ENCODE data around the gene CLIC6. TPM values are rescaled to one million over a fixed set of nuclear protein-coding genes. Genes with fewer than 3 reads are reported as not detected.

The CLIC6 gene
- total RNA-seq, 1 donor from 2014 or later = 17.6 TPM

DNA sequence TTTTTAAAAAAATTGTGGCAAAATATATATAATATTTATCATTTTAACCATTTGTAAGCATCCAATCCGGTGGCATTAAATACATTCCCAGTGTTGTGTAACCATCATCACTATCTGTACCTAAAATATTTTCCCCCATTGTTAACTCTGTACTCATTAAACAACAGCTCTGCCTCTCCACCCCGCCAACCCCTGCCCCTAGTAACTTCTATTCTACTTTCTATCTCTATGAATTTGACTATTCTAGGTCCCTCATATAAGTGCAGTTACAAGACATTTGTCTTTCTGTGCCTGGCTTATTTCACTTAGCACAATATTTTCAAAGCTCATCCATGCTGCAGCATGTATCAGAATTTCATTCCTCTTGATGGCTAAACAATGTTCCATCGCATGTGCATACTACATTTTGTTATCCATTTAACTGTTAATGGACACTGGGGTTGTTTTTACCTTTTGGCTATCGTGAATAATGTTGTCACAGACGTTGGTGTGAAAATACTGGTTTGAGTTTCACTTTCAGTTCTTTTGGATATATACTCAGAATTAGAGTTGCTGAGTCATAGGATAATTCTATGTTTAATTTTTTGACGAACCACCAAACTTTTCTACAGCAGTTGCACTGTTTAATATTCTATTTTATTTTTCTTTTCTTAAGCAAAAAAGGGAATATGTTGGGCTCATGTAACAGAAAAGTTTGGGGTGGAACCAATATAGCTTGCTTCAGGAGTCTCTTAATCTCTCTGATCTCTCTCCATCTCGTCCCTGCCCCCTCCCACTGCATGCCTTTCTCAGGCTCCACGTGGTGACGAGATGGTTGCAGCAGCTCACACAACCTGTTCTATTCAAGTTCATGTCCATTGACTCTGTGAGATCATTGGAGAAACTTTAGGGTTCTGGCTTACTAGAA is 28.7 kb upstream of the CLIC6 start:
- no peak for DNase-seq (ENCODE audit: extremely low spot score, unreplicated experiment)
- peaks cover 9% of the 10 kb centered on the region for H3K27me3 Mint-ChIP-seq
- no peaks in the 10 kb centered on the region for H3K36me3 Mint-ChIP-seq
- no peak overlapping the region for H3K27ac Mint-ChIP-seq
- H3K4me3 Mint-ChIP-seq = no peak overlapping the region
- peaks cover 2% of the 10 kb centered on the region for H3K4me1 Mint-ChIP-seq (ENCODE audit: unreplicated experiment)
- peaks cover 7% of the 10 kb centered on the region for H3K9me3 Mint-ChIP-seq
- TF ChIP-seq, protein P1, sequence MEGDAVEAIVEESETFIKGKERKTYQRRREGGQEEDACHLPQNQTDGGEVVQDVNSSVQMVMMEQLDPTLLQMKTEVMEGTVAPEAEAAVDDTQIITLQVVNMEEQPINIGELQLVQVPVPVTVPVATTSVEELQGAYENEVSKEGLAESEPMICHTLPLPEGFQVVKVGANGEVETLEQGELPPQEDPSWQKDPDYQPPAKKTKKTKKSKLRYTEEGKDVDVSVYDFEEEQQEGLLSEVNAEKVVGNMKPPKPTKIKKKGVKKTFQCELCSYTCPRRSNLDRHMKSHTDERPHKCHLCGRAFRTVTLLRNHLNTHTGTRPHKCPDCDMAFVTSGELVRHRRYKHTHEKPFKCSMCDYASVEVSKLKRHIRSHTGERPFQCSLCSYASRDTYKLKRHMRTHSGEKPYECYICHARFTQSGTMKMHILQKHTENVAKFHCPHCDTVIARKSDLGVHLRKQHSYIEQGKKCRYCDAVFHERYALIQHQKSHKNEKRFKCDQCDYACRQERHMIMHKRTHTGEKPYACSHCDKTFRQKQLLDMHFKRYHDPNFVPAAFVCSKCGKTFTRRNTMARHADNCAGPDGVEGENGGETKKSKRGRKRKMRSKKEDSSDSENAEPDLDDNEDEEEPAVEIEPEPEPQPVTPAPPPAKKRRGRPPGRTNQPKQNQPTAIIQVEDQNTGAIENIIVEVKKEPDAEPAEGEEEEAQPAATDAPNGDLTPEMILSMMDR (conservative IDR thresholded peaks at IDR 0.05) = no peak

DNA sequence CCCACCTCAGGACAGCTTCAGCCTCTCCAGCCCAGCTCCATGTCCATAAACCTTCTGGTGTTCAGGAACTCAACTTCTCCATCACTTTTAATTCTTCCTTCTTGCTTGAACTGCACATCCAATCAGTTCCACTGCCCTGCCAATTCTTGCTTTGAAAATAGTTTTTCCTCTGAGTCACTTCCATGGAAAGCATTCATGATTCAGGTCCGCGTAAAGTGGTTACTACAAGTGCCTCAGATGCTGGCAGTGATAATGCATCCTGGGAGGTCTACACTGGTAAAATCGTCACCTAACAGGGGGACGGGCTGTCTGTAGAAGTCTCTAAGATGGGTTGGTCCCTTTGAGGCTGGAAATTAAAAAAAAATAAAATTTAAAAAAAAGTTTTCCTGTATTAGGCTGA is 27.9 kb upstream of the CLIC6 start:
- peaks cover 9% of the 10 kb centered on the region for H3K27me3 Mint-ChIP-seq
- H3K4me3 Mint-ChIP-seq = no peak overlapping the region
- H3K4me1 Mint-ChIP-seq (ENCODE audit: unreplicated experiment) = peaks cover 3% of the 10 kb centered on the region
- H3K36me3 Mint-ChIP-seq = no peaks in the 10 kb centered on the region
- DNase-seq (ENCODE audit: extremely low spot score, unreplicated experiment) = no peak
- TF ChIP-seq, protein P1 (conservative IDR thresholded peaks at IDR 0.05) = no peak
- H3K9me3 Mint-ChIP-seq = peaks cover 7% of the 10 kb centered on the region
- no peak overlapping the region for H3K27ac Mint-ChIP-seq

GRCh38 chr21:34642211-34643075 is 26.4 kb upstream of the CLIC6 start:
- peaks cover 6% of the 10 kb centered on the region for H3K4me1 Mint-ChIP-seq (ENCODE audit: unreplicated experiment)
- TF ChIP-seq, protein P1 (conservative IDR thresholded peaks at IDR 0.05) = no peak
- no peak overlapping the region for H3K4me3 Mint-ChIP-seq
- H3K27ac Mint-ChIP-seq = no peak overlapping the region
- no peaks in the 10 kb centered on the region for H3K36me3 Mint-ChIP-seq
- H3K9me3 Mint-ChIP-seq = peaks cover 7% of the 10 kb centered on the region
- DNase-seq (ENCODE audit: extremely low spot score, unreplicated experiment) = no peak
- H3K27me3 Mint-ChIP-seq = peaks cover under 1% of the 10 kb centered on the region

GRCh38 chr21:34644825-34645224 is 24.0 kb upstream of the CLIC6 start:
- no peak overlapping the region for H3K4me3 Mint-ChIP-seq
- H3K27ac Mint-ChIP-seq = no peak overlapping the region
- no peak for DNase-seq (ENCODE audit: extremely low spot score, unreplicated experiment)
- H3K4me1 Mint-ChIP-seq (ENCODE audit: unreplicated experiment) = peaks cover 18% of the 10 kb centered on the region
- H3K36me3 Mint-ChIP-seq = no peaks in the 10 kb centered on the region
- TF ChIP-seq, protein P1 (conservative IDR thresholded peaks at IDR 0.05) = no peak
- peaks cover 6% of the 10 kb centered on the region for H3K27me3 Mint-ChIP-seq
- H3K9me3 Mint-ChIP-seq = peaks cover 3% of the 10 kb centered on the region

- no peak overlapping the region for H3K4me3 Mint-ChIP-seq
- TF ChIP-seq, protein P1 (conservative IDR thresholded peaks at IDR 0.05) = no peak
- H3K36me3 Mint-ChIP-seq = no peaks in the 10 kb centered on the region
- peaks cover 11% of the 10 kb centered on the region for H3K27me3 Mint-ChIP-seq
- no peak for DNase-seq (ENCODE audit: extremely low spot score, unreplicated experiment)
- no peak overlapping the region for H3K27ac Mint-ChIP-seq
- H3K9me3 Mint-ChIP-seq = peaks cover 9% of the 10 kb centered on the region
- peaks cover 18% of the 10 kb centered on the region for H3K4me1 Mint-ChIP-seq (ENCODE audit: unreplicated experiment)
Measured at GRCh38 chr21:34647555-34647954, 21.2 kb upstream of the CLIC6 start.
